Kasumi-1 (cell line): ENCODE results near the gene CCDC63.
A peak's percentile ranks its signal among the peaks of the same experiment; 100 is the strongest.
"Not testable (repeated sequence)": the region's sequence is repeated elsewhere in the genome, so short reads cannot be mapped to it uniquely, and the experiment has no call there.

ENCODE experiments used
- DNase-seq, 2 experiments: peaks; one replicate each; lab custom pipeline; 2025; lab: John Stamatoyannopoulos, UW

CCDC63 gene

DNA sequence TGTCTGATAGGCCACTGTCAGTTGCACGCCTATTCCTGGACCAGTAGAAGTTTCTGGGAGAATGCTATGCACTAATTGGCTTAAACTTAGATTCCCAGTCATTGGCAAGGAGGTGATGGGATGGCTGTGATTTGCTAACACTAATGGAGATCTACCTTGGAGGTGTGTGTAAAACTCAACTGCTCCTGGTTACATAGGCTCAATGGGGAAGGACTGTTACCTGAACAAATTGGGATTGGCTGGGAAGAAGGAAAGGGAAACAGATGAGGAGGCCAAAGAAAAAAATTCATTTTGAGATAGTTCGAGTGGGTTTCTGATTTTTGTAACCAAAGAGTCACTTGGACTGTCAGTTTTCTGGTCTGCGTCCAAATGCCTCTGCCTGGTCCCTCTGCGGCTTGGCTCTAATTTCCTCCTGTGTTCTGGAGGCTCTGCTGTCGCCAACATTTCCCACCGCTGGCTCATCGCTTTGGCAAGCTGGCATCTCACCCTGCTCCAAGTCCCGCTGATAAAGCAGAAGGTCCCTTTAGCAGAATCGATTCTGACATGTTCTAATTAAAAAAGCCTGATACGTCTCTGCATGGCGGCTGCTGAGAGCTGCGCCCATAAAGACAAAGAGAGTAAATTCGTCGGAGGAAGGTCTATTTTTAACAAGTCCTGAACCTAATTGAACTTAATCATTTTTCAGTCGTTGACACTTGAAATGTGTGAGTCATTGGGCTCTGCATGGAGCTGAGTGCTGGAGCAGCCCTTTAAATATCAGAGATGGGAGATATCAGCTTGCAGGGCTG lies 2.0 kb upstream of the CCDC63 start:
- DNase-seq: no peak

- no peak for DNase-seq
Measured at GRCh38 chr12:110845339-110845682, 1.5 kb upstream of the CCDC63 start.

GRCh38 chr12:110848314-110848923 lies 1.6 kb downstream of the CCDC63 start:
- DNase-seq: no peak

DNA sequence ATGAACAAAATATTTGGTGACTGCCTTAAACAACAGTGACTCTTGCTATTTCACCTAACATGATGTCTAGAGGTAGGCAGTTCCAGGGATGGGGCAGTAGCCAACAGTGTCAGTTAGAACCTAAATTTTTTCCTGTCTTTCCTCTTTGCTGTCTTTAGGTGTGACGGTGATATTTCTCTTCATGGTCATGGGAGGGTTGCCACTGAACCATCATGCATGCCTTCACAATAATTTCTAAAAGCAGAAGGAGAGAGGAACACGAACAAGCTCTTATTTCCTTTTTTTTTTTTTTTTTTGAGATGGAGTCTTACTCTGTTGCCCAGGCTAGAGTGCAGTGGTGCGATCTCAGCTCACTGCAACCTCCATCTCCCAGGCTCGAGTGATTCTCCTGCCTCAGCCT lies 2.4 kb downstream of the CCDC63 start:
- DNase-seq: no peak

- DNase-seq: no peak
Measured at GRCh38 chr12:110849748-110850403, 3.1 kb downstream of the CCDC63 start.

DNA sequence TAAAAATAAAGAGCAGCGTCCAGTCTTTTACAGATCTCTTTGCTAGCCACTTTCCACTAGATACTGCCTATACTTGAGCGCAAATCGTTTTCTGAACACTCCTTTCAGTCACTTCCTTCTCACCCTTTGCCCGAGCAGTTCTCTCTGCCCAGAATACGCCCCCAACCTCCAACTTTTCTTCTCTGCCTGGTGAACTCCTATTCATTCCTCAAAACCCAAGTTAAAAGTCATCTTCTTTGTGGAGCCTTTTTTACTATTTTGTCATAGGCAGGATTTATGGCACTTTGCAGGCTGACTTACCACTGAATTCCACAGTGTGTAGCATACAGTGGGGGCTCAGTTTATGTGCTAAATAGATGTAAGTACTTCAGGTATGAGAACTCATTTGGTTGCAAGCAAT lies 4.0 kb downstream of the CCDC63 start:
- no peak for DNase-seq

- DNase-seq: no peak
Measured at GRCh38 chr12:110853836-110854235, 7.0 kb downstream of the CCDC63 start.

GRCh38 chr12:110856542-110856941 lies 9.8 kb downstream of the CCDC63 start:
- no peak for DNase-seq

- no peak for DNase-seq
Measured at GRCh38 chr12:110857528-110857927, 10.7 kb downstream of the CCDC63 start.

- DNase-seq: not testable (repeated sequence)
Measured at GRCh38 chr12:110857954-110858353, 11.2 kb downstream of the CCDC63 start.

- DNase-seq: no peak
Measured at GRCh38 chr12:110858848-110859247, 12.1 kb downstream of the CCDC63 start.

- peak; percentile 72 to 78 for DNase-seq
Measured at GRCh38 chr12:110860833-110861296, 14.1 kb downstream of the CCDC63 start.

DNA sequence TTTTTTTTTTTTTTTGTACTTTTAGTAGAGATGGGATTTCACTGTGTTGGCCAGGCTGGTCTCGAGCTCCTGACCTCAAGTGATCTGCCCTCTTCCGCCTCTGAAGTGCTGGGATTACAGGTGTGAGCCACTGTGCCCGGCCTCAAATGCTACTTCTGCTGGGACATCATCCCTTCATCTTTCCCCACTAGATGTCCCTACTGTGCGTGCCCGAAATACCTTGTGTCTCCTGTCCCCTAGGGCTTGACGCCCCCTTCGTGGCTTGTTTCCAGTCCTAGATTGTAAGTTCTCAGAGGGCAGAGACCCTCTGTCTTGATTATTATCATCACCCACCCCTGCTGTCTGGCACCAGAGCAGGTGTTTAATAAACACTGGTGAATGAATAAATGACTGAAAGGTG lies 14.9 kb downstream of the CCDC63 start:
- DNase-seq: no peak

- no peak for DNase-seq
Measured at GRCh38 chr12:110862329-110862728, 15.5 kb downstream of the CCDC63 start.

DNA sequence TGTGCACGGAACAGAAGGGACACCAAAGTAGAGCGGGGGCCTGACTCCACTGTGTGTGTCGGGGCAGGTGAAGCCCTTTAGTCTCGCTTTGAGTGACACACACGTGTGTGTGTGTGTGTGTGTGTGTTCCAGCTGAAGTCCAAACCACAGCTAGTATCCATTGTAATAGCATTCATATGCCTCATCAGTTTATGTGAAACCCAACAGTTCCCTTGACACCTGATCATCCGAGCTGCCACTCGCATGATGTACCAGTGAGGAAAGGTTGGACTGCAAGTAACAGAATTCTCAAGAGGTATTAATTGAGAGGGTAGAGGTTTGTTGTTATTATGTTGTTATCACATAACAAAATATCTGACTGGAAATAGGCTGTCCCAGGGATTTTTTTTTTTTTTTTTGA lies 16.4 kb downstream of the CCDC63 start:
- no peak for DNase-seq

DNA sequence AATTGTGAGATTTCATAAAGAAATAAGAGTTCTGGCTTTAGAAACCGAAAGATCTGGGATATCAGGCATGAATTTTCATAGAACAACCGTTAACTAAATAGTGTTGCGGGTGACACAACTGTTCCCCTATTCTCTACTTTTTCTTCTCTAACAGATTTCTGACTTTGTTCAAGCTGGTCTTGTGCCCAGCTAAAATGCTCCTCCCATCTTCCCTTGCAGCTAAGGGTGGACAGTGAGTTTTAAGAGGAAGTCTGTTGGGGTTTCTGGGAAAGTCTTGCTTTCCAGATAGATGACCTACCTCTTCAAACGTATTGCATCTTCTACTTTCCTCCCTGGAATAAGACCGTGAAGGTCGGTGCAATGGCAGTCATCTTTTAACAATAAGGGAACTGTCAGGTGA lies 18.7 kb downstream of the CCDC63 start:
- DNase-seq: no peak

GRCh38 chr12:110869026-110869425 lies 22.2 kb downstream of the CCDC63 start:
- DNase-seq: peak; percentile 70 to 77

- DNase-seq: no peak
Measured at GRCh38 chr12:110869803-110870202, 23.0 kb downstream of the CCDC63 start.

- DNase-seq: no peak
Measured at GRCh38 chr12:110872100-110872499, 25.3 kb downstream of the CCDC63 start.

DNA sequence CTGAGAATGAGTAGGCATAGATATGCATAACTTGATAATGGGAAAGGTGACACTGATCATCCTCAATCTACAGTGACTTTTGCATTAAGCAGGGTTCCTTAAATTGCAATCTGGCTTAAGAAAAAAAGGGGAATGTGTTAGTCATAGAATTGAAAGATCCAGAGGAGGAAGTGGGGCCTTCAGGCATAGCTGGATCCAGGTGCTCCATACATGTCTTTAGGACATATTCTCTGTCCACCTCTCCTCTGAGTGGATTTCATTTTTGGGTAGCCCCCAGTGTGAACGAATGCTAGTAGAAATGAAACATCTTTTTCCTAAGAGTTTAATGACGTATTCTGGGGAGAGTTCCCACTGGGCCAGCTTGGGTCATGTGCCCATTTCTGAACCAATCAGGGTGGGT lies 27.6 kb downstream of the CCDC63 start:
- DNase-seq: no peak

DNA sequence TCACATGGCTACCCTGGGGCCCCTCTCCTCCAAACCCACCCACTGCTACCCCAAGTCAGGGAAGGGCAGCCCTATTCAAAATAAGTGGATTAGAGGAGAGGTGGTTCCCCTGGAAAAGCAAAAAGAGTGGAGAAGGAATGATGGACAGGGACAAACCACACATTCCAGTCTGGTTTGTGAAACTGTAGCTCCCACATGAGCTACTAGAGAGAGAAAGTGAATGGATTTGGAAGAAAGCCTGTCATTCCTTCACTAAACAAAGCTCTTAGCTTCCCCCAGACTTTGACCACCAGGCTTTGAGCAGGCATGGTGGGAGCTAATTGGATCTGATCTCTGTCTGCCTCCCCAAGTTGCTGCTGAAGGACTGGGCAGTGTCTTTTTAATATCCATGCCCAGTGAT lies 28.0 kb downstream of the CCDC63 start:
- no peak for DNase-seq

DNA sequence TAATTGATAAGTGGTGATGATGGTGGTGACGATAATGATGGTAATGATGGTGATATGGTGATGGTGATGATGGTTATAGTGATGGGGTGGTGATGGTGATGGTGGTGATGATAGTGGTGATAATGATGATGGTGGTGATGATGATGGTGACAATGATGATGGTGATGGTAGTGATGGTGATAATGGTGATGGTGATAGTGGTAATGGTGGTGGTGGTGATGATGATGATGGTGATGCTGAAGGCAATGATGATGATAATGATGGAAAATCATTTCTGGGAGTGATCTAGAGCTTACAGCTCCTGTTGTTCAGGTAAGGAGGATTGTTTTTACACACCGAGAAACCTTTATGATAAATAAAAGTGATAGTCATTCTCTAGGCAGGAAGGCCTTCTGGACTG lies 33.9 kb downstream of the CCDC63 start:
- no peak for DNase-seq

GRCh38 chr12:110883251-110883650 lies 36.5 kb downstream of the CCDC63 start:
- no peak for DNase-seq
